Panc1 (cell line): ENCODE results near the gene IL16. TPM values are rescaled to one million over a fixed set of nuclear protein-coding genes. Genes with fewer than 3 reads are reported as not detected.

Experiments used
- ATAC-seq: fragments of 200-7000 bp; cut with Tn5 transposase; 2 replicates; pipeline ENCODE4 v1.9.1; 2020; ENCODE audit warnings: mild to moderate bottlenecking, moderate library complexity
- BruUV-seq: library from RNA; stranded (reverse); fragments of 400-500 nt; replicated peaks from 2 replicates; lab custom pipeline; 2021; lab: Mats Ljungman, UMichigan
- CTCF ChIA-PET: fragments of 300-600 bp; sonication (Branson Sonifier 250); formaldehyde crosslinking; loops from one replicate; lab custom pipeline; 2022; ENCODE audit warnings: antibody characterized with exemption; lab: Charles Lee
- POLR2A ChIA-PET: fragments of 300-600 bp; sonication (Branson Sonifier 250); formaldehyde crosslinking; loops from one replicate; lab custom pipeline; 2022; ENCODE audit warnings: antibody characterized with exemption; lab: Charles Lee
- DNase-seq: peaks from one replicate; pipeline ENCODE4 v3.0.0-alpha.2; 2010; ENCODE audit warnings: low read depth, low spot score
- H3K27ac ChIP-seq: 2 replicates; pipeline ENCODE4 v1.5.1; 2011; ENCODE audit warnings: mild to moderate bottlenecking, low read length, inconsistent platforms
- H3K27me3 ChIP-seq: fragments of 200-500 bp; sonication (Bioruptor generic); 2 replicates; pipeline ENCODE4 v1.6.0; 2014; ENCODE audit warnings: low read length, inconsistent platforms; ENCODE audit not compliant: control insufficient read depth, insufficient read depth
- H3K36me3 ChIP-seq: fragments of 200-500 bp; sonication (Bioruptor generic); 2 replicates; pipeline ENCODE4 v1.5.1; 2014; ENCODE audit warnings: inconsistent platforms, mild to moderate bottlenecking, low read length, moderate library complexity; ENCODE audit not compliant: control insufficient read depth, insufficient read depth
- H3K4me1 ChIP-seq: 2 replicates; pipeline ENCODE4 v1.5.1; 2011; ENCODE audit warnings: inconsistent platforms, mild to moderate bottlenecking, low read length, moderate library complexity; ENCODE audit not compliant: control insufficient read depth, insufficient read depth
- H3K4me3 ChIP-seq, 2 experiments: 2 replicates each; pipeline ENCODE4 v1.5.1; 2011 to 2012; ENCODE audit warnings: low read depth in 2 of 2, low read length in 2 of 2, mild to moderate bottlenecking in 2 of 2, inconsistent platforms in 1 of 2, moderate library complexity in 1 of 2
- H3K9me3 ChIP-seq: fragments of 200-500 bp; sonication (Bioruptor generic); 2 replicates; pipeline ENCODE4 v1.5.1; 2014; ENCODE audit warnings: low read depth, mild to moderate bottlenecking, inconsistent platforms, low read length, moderate library complexity; ENCODE audit not compliant: control insufficient read depth, insufficient read depth
- POLR2AphosphoS5 ChIP-seq: IDR thresholded peaks from 2 replicates; pipeline ENCODE4 v1.6.1; 2012; ENCODE audit warnings: mild to moderate bottlenecking, low read depth, low read length, moderate library complexity
- SIN3A ChIP-seq: IDR thresholded peaks from 2 replicates; pipeline ENCODE4 v1.6.1; 2012; ENCODE audit warnings: low read depth, mild to moderate bottlenecking, low read length, moderate library complexity, borderline replicate concordance; ENCODE audit not compliant: insufficient read depth
- TCF7L2 ChIP-seq: IDR thresholded peaks from 2 replicates; pipeline ENCODE4 v1.6.1; 2011; ENCODE audit warnings: mild to moderate bottlenecking, low read depth, low read length, inconsistent platforms
- in situ Hi-C: cut with HindIII; loops from 2 replicates; pipeline ENCODE4 v1.10.0; 2016; ENCODE audit warnings: low sequenced_read_pairs, low pct_unique_long_range_greater_than_20kb
- intact Hi-C: fragments of 100-400 bp; cut with micrococcal nuclease; formaldehyde crosslinking; loops from one replicate; pipeline ENCODE4 v1.10.0; 2022; ENCODE audit not compliant: unreplicated experiment
- total RNA-seq: library from RNA; stranded (reverse); gene quantifications from one replicate; pipeline ENCODE4 v1.2.1, GENCODE V29; 2021; ENCODE audit not compliant: unreplicated experiment
- TF ChIP-seq, protein P1 (sequence below): fragments of 450-650 bp; IDR thresholded peaks from 2 replicates; pipeline ENCODE4 v1.5.1; 2017; ENCODE audit warnings: mild to moderate bottlenecking
- TF ChIP-seq, protein P2 (sequence below), 2 experiments: IDR thresholded peaks; 2 replicates each; pipeline ENCODE4 v1.6.1; 2011 to 2012; ENCODE audit warnings: low read depth in 2 of 2, control low read depth in 1 of 2, low read length in 1 of 2, mild to moderate bottlenecking in 1 of 2, moderate library complexity in 1 of 2; ENCODE audit not compliant: insufficient read depth in 1 of 2

Gene IL16
- total RNA-seq, 1 experiment from 2014 or later: 1.0 TPM

DNA sequence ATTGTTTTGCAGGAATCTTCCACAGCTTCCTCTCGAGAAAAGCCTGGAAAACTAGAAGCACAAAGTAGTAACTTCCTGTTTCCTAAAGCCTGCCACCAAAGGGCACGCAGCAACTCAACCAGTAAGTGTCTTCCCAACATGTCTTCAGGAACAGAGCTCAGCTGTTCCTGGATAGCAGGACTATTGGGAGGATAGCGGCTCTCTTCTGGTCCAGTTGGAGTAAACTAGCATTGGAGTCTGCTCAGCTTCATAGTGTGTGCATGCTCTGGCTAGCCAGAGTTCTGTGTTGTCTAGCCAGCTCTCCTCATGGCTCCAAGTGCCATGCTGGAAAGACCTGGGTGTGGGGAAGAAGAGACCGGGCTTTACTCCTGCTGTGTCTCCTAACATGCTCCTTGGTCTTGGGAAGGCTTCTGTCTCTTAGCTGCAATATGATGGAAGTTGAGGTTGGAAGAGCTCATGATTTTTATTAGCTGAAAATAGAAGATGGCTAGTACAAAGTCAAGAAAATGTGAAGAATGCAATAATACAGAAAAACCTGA, 63.1 kb downstream of the IL16 start:
- no peak overlapping the region for H3K27ac ChIP-seq
- in situ Hi-C loops: no loop called here
- no peak for TF ChIP-seq TCF7L2
- TF ChIP-seq SIN3A: no peak
- TF ChIP-seq, protein P1, sequence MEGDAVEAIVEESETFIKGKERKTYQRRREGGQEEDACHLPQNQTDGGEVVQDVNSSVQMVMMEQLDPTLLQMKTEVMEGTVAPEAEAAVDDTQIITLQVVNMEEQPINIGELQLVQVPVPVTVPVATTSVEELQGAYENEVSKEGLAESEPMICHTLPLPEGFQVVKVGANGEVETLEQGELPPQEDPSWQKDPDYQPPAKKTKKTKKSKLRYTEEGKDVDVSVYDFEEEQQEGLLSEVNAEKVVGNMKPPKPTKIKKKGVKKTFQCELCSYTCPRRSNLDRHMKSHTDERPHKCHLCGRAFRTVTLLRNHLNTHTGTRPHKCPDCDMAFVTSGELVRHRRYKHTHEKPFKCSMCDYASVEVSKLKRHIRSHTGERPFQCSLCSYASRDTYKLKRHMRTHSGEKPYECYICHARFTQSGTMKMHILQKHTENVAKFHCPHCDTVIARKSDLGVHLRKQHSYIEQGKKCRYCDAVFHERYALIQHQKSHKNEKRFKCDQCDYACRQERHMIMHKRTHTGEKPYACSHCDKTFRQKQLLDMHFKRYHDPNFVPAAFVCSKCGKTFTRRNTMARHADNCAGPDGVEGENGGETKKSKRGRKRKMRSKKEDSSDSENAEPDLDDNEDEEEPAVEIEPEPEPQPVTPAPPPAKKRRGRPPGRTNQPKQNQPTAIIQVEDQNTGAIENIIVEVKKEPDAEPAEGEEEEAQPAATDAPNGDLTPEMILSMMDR: no peak
- no peak for TF ChIP-seq POLR2AphosphoS5
- TF ChIP-seq, protein P2, sequence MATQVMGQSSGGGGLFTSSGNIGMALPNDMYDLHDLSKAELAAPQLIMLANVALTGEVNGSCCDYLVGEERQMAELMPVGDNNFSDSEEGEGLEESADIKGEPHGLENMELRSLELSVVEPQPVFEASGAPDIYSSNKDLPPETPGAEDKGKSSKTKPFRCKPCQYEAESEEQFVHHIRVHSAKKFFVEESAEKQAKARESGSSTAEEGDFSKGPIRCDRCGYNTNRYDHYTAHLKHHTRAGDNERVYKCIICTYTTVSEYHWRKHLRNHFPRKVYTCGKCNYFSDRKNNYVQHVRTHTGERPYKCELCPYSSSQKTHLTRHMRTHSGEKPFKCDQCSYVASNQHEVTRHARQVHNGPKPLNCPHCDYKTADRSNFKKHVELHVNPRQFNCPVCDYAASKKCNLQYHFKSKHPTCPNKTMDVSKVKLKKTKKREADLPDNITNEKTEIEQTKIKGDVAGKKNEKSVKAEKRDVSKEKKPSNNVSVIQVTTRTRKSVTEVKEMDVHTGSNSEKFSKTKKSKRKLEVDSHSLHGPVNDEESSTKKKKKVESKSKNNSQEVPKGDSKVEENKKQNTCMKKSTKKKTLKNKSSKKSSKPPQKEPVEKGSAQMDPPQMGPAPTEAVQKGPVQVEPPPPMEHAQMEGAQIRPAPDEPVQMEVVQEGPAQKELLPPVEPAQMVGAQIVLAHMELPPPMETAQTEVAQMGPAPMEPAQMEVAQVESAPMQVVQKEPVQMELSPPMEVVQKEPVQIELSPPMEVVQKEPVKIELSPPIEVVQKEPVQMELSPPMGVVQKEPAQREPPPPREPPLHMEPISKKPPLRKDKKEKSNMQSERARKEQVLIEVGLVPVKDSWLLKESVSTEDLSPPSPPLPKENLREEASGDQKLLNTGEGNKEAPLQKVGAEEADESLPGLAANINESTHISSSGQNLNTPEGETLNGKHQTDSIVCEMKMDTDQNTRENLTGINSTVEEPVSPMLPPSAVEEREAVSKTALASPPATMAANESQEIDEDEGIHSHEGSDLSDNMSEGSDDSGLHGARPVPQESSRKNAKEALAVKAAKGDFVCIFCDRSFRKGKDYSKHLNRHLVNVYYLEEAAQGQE (IDR thresholded peaks at IDR 0.05; ENCODE audit: insufficient read depth in 1 of 2, low read depth in 2 of 2, low read length in 1 of 2): no peak
- intact Hi-C loops: no loop called here
- no peak overlapping the region for H3K4me3 ChIP-seq
- H3K9me3 ChIP-seq: no peaks in the 10 kb centered on the region
- H3K36me3 ChIP-seq: no peaks in the 10 kb centered on the region
- no peak for ATAC-seq
- BruUV-seq: no TSS peak
- DNase-seq: no peak
- ChIA-PET POLR2A (no interaction called here), CTCF (no interaction called here)
- H3K4me1 ChIP-seq: no peaks in the 10 kb centered on the region
- H3K27me3 ChIP-seq: peaks cover 22% of the 10 kb centered on the region

DNA sequence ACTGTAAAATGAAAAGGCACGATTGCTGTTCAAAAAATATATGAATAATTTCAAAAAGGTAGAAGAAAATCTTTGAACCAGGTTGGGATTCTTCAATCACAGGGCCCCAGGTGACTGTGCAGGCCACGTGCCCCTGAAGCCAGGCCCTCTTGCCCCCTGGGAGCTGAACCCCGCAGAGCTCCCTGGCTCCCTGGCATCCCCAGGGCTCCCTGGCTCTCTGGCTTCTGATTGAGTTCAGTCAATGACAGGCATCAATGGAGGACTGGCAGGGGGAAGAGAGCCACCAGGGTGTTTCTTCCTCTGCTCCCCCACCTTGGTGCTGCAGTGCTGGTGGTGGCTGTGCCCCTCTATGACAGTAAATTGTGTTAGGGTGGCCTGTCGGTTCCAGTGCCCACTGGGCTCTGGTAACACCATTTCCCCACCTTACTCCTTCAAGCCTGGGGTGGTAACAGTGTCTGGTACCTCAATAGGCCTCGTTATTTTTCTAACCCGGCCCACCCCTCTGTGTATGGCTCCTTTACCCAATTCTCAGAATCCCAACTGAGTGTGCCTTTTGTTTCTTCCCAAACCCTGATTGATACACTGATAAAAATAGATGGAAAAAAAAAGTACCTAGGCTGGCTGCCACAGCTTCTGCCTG, 64.6 kb downstream of the IL16 start:
- H3K36me3 ChIP-seq: no peaks in the 10 kb centered on the region
- H3K4me1 ChIP-seq: peaks cover 5% of the 10 kb centered on the region
- no peak overlapping the region for H3K4me3 ChIP-seq
- in situ Hi-C loops (no loop called here), intact Hi-C loops (no loop called here)
- H3K9me3 ChIP-seq: no peaks in the 10 kb centered on the region
- ChIA-PET POLR2A (no interaction called here), CTCF (interaction anchor here (0.7 to 0.8 kb wide), 2 partner anchors 106 to 261 kb away, joined by 4 to 5 read pairs; no protein-coding TSS in a partner anchor)
- H3K27me3 ChIP-seq: peaks cover 22% of the 10 kb centered on the region
- TF ChIP-seq POLR2AphosphoS5: no peak
- DNase-seq (no peak), ATAC-seq (no peak)
- BruUV-seq: no TSS peak
- H3K27ac ChIP-seq: no peak overlapping the region

DNA sequence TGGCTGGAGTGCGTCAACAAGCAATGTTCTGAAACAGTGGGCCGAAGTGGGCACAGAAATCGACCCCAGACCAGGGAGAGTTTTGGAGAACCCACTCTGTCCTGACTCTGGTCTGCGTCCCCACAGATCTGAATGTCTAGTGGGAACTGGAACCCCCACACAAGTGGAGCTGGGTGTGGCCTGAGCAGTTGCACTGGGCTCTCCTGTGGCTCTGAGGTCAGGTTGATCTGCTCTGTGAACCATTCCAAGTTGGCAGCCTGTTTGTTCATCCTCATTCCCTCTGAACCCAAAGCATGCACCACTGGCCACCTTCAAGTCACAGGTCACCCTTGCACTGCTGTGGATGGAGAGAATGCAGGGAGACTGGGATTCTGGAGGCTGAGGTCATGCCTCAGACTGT, 66.8 kb downstream of the IL16 start:
- Histone ChIP-seq H3K36me3 (no peaks in the 10 kb centered on the region), H3K27me3 (peaks cover 19% of the 10 kb centered on the region), H3K9me3 (no peaks in the 10 kb centered on the region), H3K4me3 (no peak overlapping the region), H3K27ac (no peak overlapping the region), H3K4me1 (peaks cover 5% of the 10 kb centered on the region)
- ATAC-seq: no peak
- in situ Hi-C loops: no loop called here
- no peak for DNase-seq
- TF ChIP-seq, protein P1: no peak
- TF ChIP-seq SIN3A: no peak
- no peak for TF ChIP-seq POLR2AphosphoS5
- no peak for TF ChIP-seq TCF7L2
- TF ChIP-seq, protein P2 (IDR thresholded peaks at IDR 0.05; ENCODE audit: insufficient read depth in 1 of 2, low read depth in 2 of 2, low read length in 1 of 2): no peak
- ChIA-PET CTCF (no interaction called here), POLR2A (no interaction called here)
- BruUV-seq: no TSS peak
- intact Hi-C loops: no loop called here
